Prostate gland (tissue), 2 donors: Measurements from ENCODE around the gene PRSS8. TPM values are rescaled to one million over a fixed set of nuclear protein-coding genes. Genes with fewer than 3 reads are reported as not detected.
"Not testable (repeated sequence)": the region's sequence is repeated elsewhere in the genome, so short reads cannot be mapped to it uniquely, and the experiment has no call there.

Source experiments
- DNase-seq: peaks from one replicate; pipeline ENCODE4 v3.0.0-alpha.2; 2019; ENCODE audit warnings: low spot score
- H3K27ac ChIP-seq, 2 donors: fragments of 200-600 bp; sonication (generic); 2 replicates each; pipeline ENCODE4 v1.5.1; 2017 to 2019
- H3K27me3 ChIP-seq: fragments of 200-600 bp; sonication (generic); replicated peaks from 2 replicates; pipeline ENCODE4 v1.5.1; 2019; ENCODE audit not compliant: insufficient read depth
- H3K36me3 ChIP-seq, 2 donors: fragments of 200-600 bp; sonication (generic); 1 replicate in 1 of 2; 2 replicates in 1 of 2; pipeline versions ENCODE4 v1.5.1 to v1.8.1; 2017 to 2019
- H3K4me1 ChIP-seq: fragments of 200-600 bp; sonication (generic); replicated peaks from 2 replicates; pipeline ENCODE4 v1.5.1; 2019
- H3K4me3 ChIP-seq, 2 donors: fragments of 200-600 bp; sonication (generic); 2 replicates each; pipeline ENCODE4 v1.5.1; 2017 to 2019
- H3K9me3 ChIP-seq: fragments of 200-600 bp; sonication (generic); 2 replicates; pipeline ENCODE4 v1.5.1; 2017
- CTCF ChIP-seq, 4 experiments: fragments of 200-600 bp in 2 of 4; fragments of 450-650 bp in 2 of 4; sonication (generic) in 2 of 4; IDR thresholded peaks; 1 replicate in 3 of 4; 2 replicates in 1 of 4; pipeline ENCODE4 v1.5.1; 2016 to 2019; ENCODE audit warnings: antibody characterized with exemption in 4 of 4, mild to moderate bottlenecking in 2 of 4, moderate library complexity in 2 of 4
- POLR2A ChIP-seq: fragments of 450-650 bp; IDR thresholded peaks from one replicate; pipeline ENCODE4 v1.6.1; 2016; ENCODE audit warnings: antibody characterized with exemption, mild to moderate bottlenecking
- POLR2AphosphoS5 ChIP-seq: sonication (generic); formaldehyde crosslinking; IDR thresholded peaks from one replicate; pipeline ENCODE4 v1.6.1; 2017; ENCODE audit warnings: antibody characterized with exemption
- WGBS: methylation state at CpG from one replicate; pipeline ENCODE4 v1.1.5; 2018; 5-methylcytosine and 5-hydroxymethylcytosine counted together
- intact Hi-C: fragments of 100-400 bp; cut with DNase I; formaldehyde crosslinking; loops from one replicate; pipeline ENCODE4 v1.14.2; 2022
- total RNA-seq, 2 donors: library from RNA; depleted of rRNA; stranded (reverse); fragments of >200 nt; gene quantifications; one replicate each; pipeline ENCODE4 v1.1.0, GENCODE V29; 2016

Gene PRSS8
- total RNA-seq, 2 donors from 2014 or later, result 29.9 to 118 TPM

GRCh38 chr16:31168848-31169247 is 33.3 kb upstream of the PRSS8 start:
- Histone ChIP-seq H3K36me3 (no peaks in the 10 kb centered on the region), H3K9me3 (no peaks in the 10 kb centered on the region), H3K4me3 (no peak overlapping the region), H3K27ac (no peak overlapping the region), H3K4me1 (no peaks in the 10 kb centered on the region), H3K27me3 (no peaks in the 10 kb centered on the region)
- TF ChIP-seq CTCF (IDR thresholded peaks at IDR 0.05), result no peak
- no peak for TF ChIP-seq POLR2A
- no peak for TF ChIP-seq POLR2AphosphoS5
- 71% methylated on average over 2 of the region's 2 CpGs for WGBS
- intact Hi-C loops, result no loop called here
- DNase-seq, result no peak

- Histone ChIP-seq H3K9me3 (no peaks in the 10 kb centered on the region), H3K36me3 (no peaks in the 10 kb centered on the region), H3K27me3 (no peaks in the 10 kb centered on the region), H3K4me3 (no peak overlapping the region), H3K4me1 (no peaks in the 10 kb centered on the region), H3K27ac (no peak overlapping the region)
- DNase-seq, result no peak
- intact Hi-C loops, result no loop called here
- 91% methylated on average over 8 of the region's 8 CpGs for WGBS
- TF ChIP-seq POLR2AphosphoS5 (no peak), CTCF (IDR thresholded peaks at IDR 0.05) (no peak)
Measured at GRCh38 chr16:31167315-31167714, 31.8 kb upstream of the PRSS8 start.

- no peaks in the 10 kb centered on the region for H3K27me3 ChIP-seq
- H3K4me3 ChIP-seq, result no peak overlapping the region
- TF ChIP-seq POLR2AphosphoS5 (no peak), POLR2A (no peak), CTCF (IDR thresholded peaks at IDR 0.05) (no peak)
- intact Hi-C loops, result loop anchor here (10.0 kb wide), 1 partner anchor 708 kb away; no protein-coding TSS in a partner anchor
- H3K36me3 ChIP-seq, result no peaks in the 10 kb centered on the region
- DNase-seq, result no peak
- H3K9me3 ChIP-seq, result no peaks in the 10 kb centered on the region
- no peak overlapping the region for H3K27ac ChIP-seq
- no peaks in the 10 kb centered on the region for H3K4me1 ChIP-seq
- 41% methylated on average over 8 of the region's 8 CpGs for WGBS
Measured at GRCh38 chr16:31157136-31157535, 21.6 kb upstream of the PRSS8 start.

- WGBS, result 91% methylated on average over 6 of the region's 6 CpGs
- H3K4me3 ChIP-seq, DNase-seq, H3K36me3 ChIP-seq, H3K4me1 ChIP-seq, H3K9me3 ChIP-seq, H3K27me3 ChIP-seq, H3K27ac ChIP-seq: not testable (repeated sequence)
- intact Hi-C loops, result loop anchor here (10.0 kb wide), 1 partner anchor 714 kb away; no protein-coding TSS in a partner anchor
Measured at GRCh38 chr16:31150976-31151375, 15.4 kb upstream of the PRSS8 start.

GRCh38 chr16:31149894-31150890 is 14.7 kb upstream of the PRSS8 start, which contains the start of gene PRSS36:
Gene PRSS36 (minus strand): TSS chr16:31150066. CDS start chr16:31150035, 31 bp downstream.
- Histone ChIP-seq H3K27me3 (no peaks in the 10 kb centered on the region), H3K4me3 (no peak within 1 kb of the TSS), H3K9me3 (no peaks in the 10 kb centered on the region), H3K36me3 (no peaks in the 10 kb centered on the region), H3K4me1 (no peaks in the 10 kb centered on the region), H3K27ac (no peak within 1 kb of the TSS)
- no peak for DNase-seq
- no peak for TF ChIP-seq POLR2AphosphoS5
- TF ChIP-seq CTCF (IDR thresholded peaks at IDR 0.05), result no peak
- no peak for TF ChIP-seq POLR2A
- intact Hi-C loops, result loop anchor here (5.0 to 10.0 kb wide), 2 partner anchors 168 to 715 kb away; no protein-coding TSS in a partner anchor
- 75% methylated on average over 11 of the region's 11 CpGs for WGBS
